ENCODE results near the gene HTR2B.
A peak's percentile ranks its signal among the peaks of the same experiment; 100 is the strongest.
"Not testable (repeated sequence)": the region's sequence is repeated elsewhere in the genome, so short reads cannot be mapped to it uniquely, and the experiment has no call there.

HTR2B gene

GRCh38 chr2:231088754-231089153 lies 36.1 kb downstream of the HTR2B start:
- no peak for DNase-seq

GRCh38 chr2:231084565-231084964 lies 40.3 kb downstream of the HTR2B start:
- no peak for DNase-seq

GRCh38 chr2:231069379-231070054 lies 55.3 kb downstream of the HTR2B start:
- no peak for DNase-seq

- DNase-seq: peak; percentile 21
Observed at GRCh38 chr2:231068525-231069222, 56.2 kb downstream of the HTR2B start.

GRCh38 chr2:231067531-231067930 lies 57.3 kb downstream of the HTR2B start:
- DNase-seq: not testable (repeated sequence)

- DNase-seq: no peak
Observed at GRCh38 chr2:231065966-231066365, 58.9 kb downstream of the HTR2B start.

- no peak for DNase-seq
Observed at GRCh38 chr2:231063347-231063746, 61.5 kb downstream of the HTR2B start.

GRCh38 chr2:231062776-231063175 lies 62.1 kb downstream of the HTR2B start:
- DNase-seq: no peak

DNA sequence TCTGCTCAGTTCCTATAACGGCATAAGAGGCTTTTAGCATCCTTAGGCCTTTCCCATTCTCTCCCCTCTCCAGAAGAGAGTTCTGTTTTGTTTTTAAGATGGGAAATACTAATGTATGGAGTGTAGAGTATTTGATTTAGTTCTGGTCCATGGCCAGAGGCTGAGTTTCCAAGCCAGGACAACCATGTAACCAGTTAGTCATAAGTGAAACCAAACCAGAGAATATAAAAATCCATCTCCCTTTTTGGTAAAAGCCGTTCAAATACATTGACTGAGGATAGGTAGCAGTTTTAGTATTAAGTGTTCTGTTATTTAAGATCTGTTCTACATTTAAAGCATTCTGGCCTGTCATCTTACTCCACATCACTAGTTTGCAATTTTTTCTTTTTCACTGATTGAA lies 65.1 kb downstream of the HTR2B start:
- DNase-seq: no peak

DNA sequence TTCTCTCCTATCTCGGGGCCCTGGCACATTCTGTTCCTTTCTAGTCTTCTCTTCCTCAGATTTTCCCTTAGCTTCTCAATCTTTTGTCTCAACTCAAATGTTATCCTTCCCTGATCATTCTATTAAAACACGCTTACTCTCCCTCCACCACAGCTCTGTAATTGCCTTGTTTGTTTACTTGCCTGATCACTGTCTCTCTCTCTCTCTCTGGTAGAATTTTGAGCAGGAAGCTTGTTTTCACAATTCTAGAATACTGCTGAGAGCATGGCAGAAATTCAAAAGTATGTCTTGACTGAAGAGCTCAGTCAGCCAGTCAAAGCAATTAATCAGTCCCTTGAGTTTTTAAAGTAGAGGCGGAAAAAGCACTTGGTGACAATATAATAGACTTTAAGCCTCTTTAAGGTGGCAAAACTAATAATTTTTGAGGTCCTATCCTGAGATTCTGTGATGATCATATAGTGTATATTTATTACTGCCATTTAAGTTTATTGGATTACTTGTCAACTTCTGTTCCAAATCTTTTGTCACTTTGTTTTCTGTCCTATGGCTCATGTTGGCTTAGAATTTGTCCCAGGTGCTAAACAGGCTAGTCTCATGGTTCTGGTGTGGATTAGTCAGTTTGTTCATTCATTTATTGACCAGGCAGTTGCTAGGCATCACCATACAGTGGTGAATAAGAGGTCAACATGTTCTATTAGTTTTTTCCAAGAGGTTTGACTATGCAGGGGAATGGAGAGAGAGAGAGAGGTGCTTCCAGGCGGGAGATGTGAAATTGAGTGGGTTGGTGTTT lies 65.9 kb downstream of the HTR2B start:
- no peak for DNase-seq

All from fibroblast of skin of right biceps (primary cell).